Dendritic cell treated with granulocyte-macrophage colony-stimulating factor and Interleukin-4, amounts not matched to agents 40 ng/mL and 50 ng/mL, for 4 days (primary cell): ENCODE measurements around the gene ABLIM2.

Experiments used
- H3K27ac Mint-ChIP-seq: one replicate; pipeline ENCODE4 v1.8.0; 2022; ENCODE audit warnings: mild to moderate bottlenecking, mixed read lengths
- H3K27me3 Mint-ChIP-seq: one replicate; pipeline ENCODE4 v1.8.0; 2022; ENCODE audit warnings: mild to moderate bottlenecking, mixed read lengths
- H3K36me3 Mint-ChIP-seq: one replicate; pipeline ENCODE4 v1.8.0; 2022; ENCODE audit warnings: low read depth, mixed read lengths
- H3K4me1 Mint-ChIP-seq: one replicate; pipeline ENCODE4 v1.8.0; 2022; ENCODE audit warnings: low read depth, mixed read lengths
- H3K4me3 Mint-ChIP-seq: one replicate; pipeline ENCODE4 v1.8.0; 2022; ENCODE audit warnings: mild to moderate bottlenecking, moderate library complexity, mixed read lengths
- H3K9me3 Mint-ChIP-seq: one replicate; pipeline ENCODE4 v1.8.0; 2022; ENCODE audit warnings: mixed read lengths
- intact Hi-C: fragments of 100-400 bp; cut with micrococcal nuclease; formaldehyde crosslinking; loops from one replicate; pipeline ENCODE4 v1.15.0; 2022

The ABLIM2 gene

DNA sequence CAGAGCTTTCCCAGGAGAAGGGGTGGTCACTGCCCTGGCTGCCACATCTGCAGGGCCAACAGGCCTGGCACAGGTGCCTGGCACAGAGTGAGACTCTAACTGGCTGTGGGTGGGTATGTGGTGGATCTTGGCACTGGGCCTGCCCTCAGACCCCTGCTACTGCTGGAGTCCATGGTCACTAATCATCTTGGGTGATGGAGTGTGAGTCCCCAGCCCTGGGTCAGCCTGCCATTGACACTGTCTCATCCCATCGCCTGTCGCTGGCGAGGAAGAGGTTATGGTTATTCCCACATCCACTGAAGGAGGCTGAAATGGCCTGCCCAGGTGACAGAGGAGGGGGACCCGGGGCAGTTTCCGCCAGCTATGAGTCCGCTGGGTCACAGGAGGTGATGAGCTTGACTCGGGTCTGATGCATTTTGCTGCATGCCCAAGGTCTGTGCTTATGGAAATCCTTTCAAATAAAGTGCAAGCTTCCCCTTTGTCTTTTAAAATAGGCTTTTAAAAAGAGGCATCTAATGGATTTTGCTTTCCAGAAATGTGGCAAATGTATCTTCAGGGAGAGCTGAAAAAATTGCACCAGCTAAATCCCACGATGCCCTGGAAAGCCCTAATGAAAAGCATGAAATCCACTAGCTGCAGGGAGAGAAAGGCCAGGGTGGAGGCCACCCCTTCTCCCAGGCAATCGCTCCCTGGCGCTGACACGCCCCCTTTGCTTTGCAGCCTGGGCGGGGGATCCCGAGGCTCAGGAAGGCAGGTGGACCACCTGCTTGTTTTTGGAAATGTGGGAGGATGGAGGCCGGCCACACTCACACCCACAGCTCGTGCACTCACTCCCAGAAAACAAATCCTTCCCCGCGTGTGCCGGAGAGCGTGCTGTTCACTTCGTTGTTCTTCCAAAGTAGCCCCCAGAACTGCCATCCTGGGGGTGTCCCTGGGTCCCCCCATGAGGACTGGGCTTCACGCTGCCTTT is 54.9 kb downstream of the ABLIM2 start:
- H3K9me3 Mint-ChIP-seq: no peaks in the 10 kb centered on the region
- intact Hi-C loops: no loop called here
- no peak overlapping the region for H3K27ac Mint-ChIP-seq
- H3K4me1 Mint-ChIP-seq: no peaks in the 10 kb centered on the region
- no peak overlapping the region for H3K4me3 Mint-ChIP-seq
- no peaks in the 10 kb centered on the region for H3K36me3 Mint-ChIP-seq
- H3K27me3 Mint-ChIP-seq: peaks cover 7% of the 10 kb centered on the region

DNA sequence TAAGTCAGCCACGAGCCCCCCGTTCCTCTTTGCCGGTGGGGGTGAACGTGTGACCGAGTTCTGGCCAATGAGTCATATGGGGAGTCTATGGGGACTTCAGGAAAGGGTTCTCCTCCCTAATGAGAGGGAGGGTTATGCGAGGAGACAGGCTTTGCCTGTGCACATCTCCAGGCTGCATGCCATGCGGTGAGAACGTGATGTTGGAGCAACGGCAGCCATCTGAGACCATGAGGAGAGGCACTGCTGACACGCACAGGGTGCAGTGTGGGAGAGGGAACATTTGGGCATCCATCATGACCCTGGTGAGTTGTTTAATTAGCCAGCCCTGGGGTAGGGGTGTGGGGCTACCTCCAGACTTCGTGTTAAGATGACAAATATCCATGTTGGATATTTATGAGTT is 55.8 kb downstream of the ABLIM2 start:
- Mint-ChIP-seq H3K9me3 (no peaks in the 10 kb centered on the region), H3K27me3 (peaks cover 5% of the 10 kb centered on the region), H3K4me3 (no peak overlapping the region), H3K4me1 (no peaks in the 10 kb centered on the region), H3K36me3 (no peaks in the 10 kb centered on the region), H3K27ac (no peak overlapping the region)
- intact Hi-C loops: no loop called here

DNA sequence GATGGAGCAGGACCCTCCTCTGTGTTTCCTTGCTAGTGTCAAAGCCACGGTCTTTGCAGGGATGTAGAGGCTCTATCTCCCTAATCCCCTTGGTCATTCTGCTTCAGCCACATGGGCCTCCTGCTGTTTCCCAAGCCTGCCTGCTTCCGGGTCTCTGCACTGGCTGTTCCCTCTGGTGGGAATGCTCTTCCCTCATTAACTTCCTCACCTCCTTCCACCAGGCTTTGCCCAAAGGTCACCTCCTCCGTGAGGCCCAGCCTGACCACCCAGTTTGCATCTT is 56.6 kb downstream of the ABLIM2 start:
- H3K9me3 Mint-ChIP-seq: no peaks in the 10 kb centered on the region
- no peaks in the 10 kb centered on the region for H3K36me3 Mint-ChIP-seq

DNA sequence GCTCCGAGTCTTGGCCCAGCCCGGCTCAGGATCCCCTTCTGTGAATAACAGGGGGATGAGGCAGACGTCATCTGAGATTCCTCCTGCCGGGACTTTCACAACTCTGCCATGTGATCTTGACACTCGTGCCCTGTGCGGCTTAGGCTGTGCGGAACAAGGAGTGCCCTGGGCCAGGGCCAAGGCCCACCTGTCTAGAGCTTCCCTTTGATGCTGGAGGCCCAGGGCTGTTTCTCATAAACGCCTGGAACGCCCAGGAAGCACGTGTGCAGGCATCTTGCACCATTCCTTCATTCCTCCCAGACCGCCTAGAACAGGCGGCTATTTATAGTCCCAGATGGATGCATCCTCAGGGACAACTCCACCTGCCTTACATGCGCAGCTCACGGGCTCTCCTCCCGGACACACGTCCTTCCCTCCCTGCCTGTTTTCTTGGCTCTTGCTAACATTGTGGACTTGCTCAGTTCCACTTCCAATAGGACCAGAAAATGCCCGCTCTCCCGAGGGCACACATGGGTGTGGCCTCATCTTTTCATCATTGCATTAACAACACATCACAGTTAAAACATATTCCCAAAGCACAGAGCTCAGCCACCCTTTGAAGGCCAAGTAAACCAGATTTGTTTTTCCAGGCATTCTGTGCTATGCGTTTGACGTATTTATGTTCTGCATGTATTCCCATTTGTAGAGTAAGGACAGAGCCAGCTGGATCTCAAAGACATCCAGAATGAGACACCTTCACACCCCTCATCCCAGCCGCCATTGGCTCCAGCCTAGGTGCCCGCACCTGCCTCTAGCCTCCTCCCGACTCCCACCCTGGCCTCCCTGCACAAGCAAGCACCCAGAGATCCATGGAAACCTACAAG is 57.2 kb downstream of the ABLIM2 start:
- no peaks in the 10 kb centered on the region for H3K36me3 Mint-ChIP-seq
- H3K27me3 Mint-ChIP-seq: peaks cover 5% of the 10 kb centered on the region
- no peaks in the 10 kb centered on the region for H3K4me1 Mint-ChIP-seq
- H3K9me3 Mint-ChIP-seq: no peaks in the 10 kb centered on the region
- intact Hi-C loops: no loop called here
- H3K27ac Mint-ChIP-seq: no peak overlapping the region
- H3K4me3 Mint-ChIP-seq: no peak overlapping the region

More for the DNA sequence above, 56.6 kb downstream of the ABLIM2 start:
- Mint-ChIP-seq H3K4me1 (no peaks in the 10 kb centered on the region), H3K27ac (no peak overlapping the region), H3K4me3 (no peak overlapping the region), H3K27me3 (peaks cover 5% of the 10 kb centered on the region)
- intact Hi-C loops: no loop called here

DNA sequence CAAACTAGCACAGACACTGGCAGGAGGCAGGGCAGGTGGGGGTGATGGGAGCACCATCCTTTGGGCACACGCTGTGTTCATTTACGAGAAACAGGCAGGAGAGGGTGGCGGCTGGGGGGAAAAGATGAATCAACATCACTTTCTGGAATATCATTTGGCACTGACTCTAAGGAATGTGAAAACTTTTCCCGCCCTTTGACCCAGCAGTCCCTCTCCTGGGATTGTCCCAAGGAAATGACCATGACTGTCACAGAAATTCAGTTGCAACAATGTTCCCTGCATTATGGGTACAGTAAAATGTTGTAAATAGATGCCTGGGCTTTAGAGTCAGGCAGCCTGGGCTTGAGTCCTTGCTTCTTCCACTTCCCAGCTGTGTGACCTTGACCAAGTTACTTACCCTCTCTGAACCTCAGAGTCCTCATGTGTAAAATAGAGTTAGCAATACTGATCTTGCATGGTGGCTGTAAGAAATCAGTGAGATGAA is 58.6 kb downstream of the ABLIM2 start:
- H3K27me3 Mint-ChIP-seq: peaks cover 11% of the 10 kb centered on the region
- no peak overlapping the region for H3K27ac Mint-ChIP-seq
- H3K9me3 Mint-ChIP-seq: peaks cover 12% of the 10 kb centered on the region
- intact Hi-C loops: no loop called here
- H3K4me1 Mint-ChIP-seq: no peaks in the 10 kb centered on the region
- no peaks in the 10 kb centered on the region for H3K36me3 Mint-ChIP-seq
- no peak overlapping the region for H3K4me3 Mint-ChIP-seq

DNA sequence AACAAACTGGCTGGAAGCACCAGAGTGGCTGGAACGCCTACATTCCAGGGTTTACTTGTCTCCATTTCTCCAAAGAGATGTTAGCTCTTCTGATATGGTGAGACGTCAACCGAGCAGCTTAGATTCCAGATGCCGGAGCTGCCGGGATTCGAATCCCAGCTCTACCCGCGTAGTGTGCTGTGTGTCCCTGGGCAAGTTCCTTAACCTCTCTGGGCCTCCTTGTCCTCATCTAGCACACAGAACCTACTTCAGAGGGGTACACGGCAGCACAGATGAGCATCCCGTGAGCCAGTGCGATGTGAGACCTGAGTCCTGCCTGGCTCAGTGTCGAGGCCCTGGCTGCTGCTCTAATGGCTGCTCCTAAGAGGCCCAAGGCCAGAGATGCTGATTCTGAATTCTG is 60.1 kb downstream of the ABLIM2 start:
- Mint-ChIP-seq H3K27ac (no peak overlapping the region), H3K4me3 (no peak overlapping the region), H3K9me3 (peaks cover 27% of the 10 kb centered on the region), H3K27me3 (peaks cover 9% of the 10 kb centered on the region), H3K4me1 (no peaks in the 10 kb centered on the region), H3K36me3 (no peaks in the 10 kb centered on the region)
- intact Hi-C loops: no loop called here

DNA sequence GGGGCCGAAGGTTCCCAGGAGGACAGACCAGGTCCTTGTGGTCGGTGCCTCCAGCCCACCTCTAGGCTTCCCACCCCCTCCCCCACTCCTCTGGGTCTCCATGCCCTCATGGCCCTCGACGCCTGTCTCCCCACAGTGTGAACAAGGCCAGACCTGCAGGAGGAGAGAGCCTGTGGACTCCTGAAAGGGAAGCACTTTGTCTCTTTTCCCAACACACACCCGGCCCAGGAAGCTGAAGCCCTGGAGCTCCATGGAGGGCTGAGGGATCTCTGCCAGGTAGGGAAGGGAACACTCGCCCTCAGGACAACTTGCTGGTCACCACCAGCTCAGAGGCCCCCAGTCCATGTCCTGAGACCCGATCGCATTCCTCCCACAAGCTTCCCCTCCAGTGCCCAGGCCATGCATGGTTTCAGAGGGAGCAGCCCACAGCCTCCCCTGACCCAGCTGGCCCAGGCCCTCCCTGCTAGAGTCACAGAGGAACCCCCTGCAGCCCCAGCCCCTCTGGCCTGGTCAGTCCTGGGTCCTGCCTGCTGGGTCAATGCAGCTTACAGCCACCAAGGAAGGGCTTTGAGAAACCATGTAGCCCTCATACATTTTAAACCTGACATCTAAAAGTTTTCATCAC is 60.8 kb downstream of the ABLIM2 start:
- intact Hi-C loops: no loop called here

DNA sequence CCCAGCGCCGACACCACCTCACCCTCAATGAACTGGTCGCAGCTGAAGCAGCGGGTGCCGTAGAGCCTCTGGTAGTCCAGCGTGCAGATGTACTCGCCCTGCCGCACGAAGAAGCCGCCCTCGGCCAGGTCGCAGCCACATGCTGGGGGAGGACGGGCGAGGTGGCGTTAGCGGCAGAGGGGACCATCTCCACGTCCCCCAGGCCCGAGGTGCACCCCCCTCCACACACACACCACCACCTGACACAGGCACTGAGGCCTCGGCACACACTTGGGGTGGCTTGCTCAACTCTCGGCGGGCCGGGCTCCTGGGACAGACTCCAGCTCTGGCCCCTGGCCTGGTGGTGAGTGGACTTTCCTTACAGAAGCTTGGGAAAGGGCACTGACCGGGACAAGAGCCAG is 61.5 kb downstream of the ABLIM2 start:
- H3K4me3 Mint-ChIP-seq: no peak overlapping the region
- peaks cover 40% of the 10 kb centered on the region for H3K9me3 Mint-ChIP-seq
- no peaks in the 10 kb centered on the region for H3K4me1 Mint-ChIP-seq
- intact Hi-C loops: no loop called here
- no peak overlapping the region for H3K27ac Mint-ChIP-seq
- H3K27me3 Mint-ChIP-seq: peaks cover 7% of the 10 kb centered on the region
- no peaks in the 10 kb centered on the region for H3K36me3 Mint-ChIP-seq

More for the DNA sequence above, 60.8 kb downstream of the ABLIM2 start:
- H3K9me3 Mint-ChIP-seq: peaks cover 34% of the 10 kb centered on the region
- H3K4me3 Mint-ChIP-seq: no peak overlapping the region
- peaks cover 9% of the 10 kb centered on the region for H3K27me3 Mint-ChIP-seq
- no peaks in the 10 kb centered on the region for H3K36me3 Mint-ChIP-seq
- H3K4me1 Mint-ChIP-seq: no peaks in the 10 kb centered on the region
- H3K27ac Mint-ChIP-seq: no peak overlapping the region

DNA sequence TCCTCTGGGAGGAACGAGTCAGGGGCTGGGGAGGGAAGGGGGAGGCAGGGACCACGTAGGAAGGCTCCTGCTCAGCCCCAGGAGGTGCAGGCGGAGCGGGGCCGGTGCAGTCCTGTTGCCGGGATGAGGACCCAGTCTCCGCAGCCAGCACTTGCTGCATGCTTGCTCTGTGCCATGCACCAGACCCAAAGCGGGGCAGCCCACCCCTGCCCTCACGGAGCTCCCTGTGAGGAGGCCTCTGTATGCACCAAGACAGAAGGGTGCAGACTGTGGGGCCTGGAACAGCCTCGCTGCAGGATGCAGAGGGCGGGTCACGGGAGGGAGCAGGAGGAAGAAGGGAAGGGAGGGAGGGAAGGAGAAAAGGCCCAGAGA is 61.9 kb downstream of the ABLIM2 start:
- H3K4me3 Mint-ChIP-seq: no peak overlapping the region

DNA sequence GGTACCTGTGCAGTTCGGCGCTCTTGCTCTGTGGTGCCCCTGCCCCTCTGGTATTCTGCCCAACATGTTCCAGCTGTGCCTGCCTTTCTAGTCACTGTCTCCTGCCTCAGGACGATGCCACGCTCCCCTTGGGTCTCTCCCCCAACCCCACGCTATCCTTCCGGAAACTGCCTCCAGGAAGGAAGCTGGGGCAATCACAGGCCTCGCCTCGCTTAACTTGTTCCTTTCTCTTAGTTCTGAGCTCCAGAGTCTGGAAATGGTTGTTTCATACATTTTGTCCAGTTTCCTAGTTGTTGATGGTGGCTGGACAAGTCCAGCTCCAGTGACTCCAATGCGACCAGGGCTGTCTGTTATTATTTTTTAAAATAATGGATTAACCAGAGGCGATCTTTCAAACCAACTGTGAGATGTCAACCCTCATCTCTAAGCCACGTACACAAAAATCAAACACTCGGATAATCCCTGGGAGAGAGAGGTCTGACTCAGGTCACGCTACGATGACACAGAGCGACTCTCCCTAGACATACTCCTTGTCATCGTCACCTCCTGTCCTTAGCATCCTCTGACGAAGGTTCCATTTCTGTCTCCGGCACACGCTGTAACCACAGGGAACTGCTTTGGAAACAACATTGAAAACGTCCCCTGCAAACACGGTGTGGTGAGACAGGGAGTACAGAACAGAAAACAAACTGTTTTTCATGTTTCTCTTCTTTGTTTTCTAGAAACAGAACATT is 62.5 kb downstream of the ABLIM2 start:
- H3K36me3 Mint-ChIP-seq: no peaks in the 10 kb centered on the region
- H3K9me3 Mint-ChIP-seq: peaks cover 41% of the 10 kb centered on the region
- no peak overlapping the region for H3K4me3 Mint-ChIP-seq
- H3K27ac Mint-ChIP-seq: no peak overlapping the region
- intact Hi-C loops: no loop called here
- peaks cover 7% of the 10 kb centered on the region for H3K27me3 Mint-ChIP-seq
- H3K4me1 Mint-ChIP-seq: no peaks in the 10 kb centered on the region

More for the DNA sequence above, 61.9 kb downstream of the ABLIM2 start:
- H3K27ac Mint-ChIP-seq: no peak overlapping the region
- H3K4me1 Mint-ChIP-seq: no peaks in the 10 kb centered on the region
- peaks cover 7% of the 10 kb centered on the region for H3K27me3 Mint-ChIP-seq
- peaks cover 41% of the 10 kb centered on the region for H3K9me3 Mint-ChIP-seq
- intact Hi-C loops: no loop called here
- H3K36me3 Mint-ChIP-seq: no peaks in the 10 kb centered on the region

DNA sequence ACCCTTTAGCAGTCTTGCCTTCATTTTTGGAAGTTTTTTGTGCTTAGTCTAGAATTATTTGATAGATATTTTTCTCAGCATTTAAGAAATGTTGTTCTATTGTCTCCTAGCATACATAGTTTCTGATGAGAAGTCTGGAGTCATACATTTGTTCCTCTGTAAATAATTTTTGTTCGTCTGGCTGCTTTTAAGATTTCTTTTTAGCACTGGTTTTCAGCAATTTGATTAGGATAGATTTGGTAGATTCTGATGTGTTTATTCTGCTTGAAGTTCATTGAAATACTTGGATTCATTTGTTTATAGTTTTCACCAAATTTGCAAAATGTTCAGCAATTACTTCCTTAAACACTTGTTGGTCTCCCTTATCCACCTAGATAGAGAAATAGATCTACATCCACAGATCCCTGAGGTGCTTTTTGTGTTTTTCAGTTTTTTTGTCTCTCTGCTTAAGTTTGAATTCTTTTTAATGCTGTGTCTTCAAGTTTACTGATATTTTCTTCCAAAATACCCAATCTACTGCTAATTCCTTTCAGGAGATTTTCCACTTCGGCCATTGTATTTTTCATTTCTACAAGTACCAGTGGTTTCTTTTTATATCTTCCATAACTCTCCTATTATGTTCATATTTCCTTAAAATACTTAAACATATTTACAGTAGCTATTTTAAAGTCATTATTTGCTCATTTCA is 64.9 kb downstream of the ABLIM2 start:
- peaks cover 41% of the 10 kb centered on the region for H3K9me3 Mint-ChIP-seq
- H3K4me1 Mint-ChIP-seq: no peaks in the 10 kb centered on the region
- intact Hi-C loops: no loop called here
- H3K36me3 Mint-ChIP-seq: no peaks in the 10 kb centered on the region
- no peak overlapping the region for H3K27ac Mint-ChIP-seq
- peaks cover 7% of the 10 kb centered on the region for H3K27me3 Mint-ChIP-seq
- no peak overlapping the region for H3K4me3 Mint-ChIP-seq

DNA sequence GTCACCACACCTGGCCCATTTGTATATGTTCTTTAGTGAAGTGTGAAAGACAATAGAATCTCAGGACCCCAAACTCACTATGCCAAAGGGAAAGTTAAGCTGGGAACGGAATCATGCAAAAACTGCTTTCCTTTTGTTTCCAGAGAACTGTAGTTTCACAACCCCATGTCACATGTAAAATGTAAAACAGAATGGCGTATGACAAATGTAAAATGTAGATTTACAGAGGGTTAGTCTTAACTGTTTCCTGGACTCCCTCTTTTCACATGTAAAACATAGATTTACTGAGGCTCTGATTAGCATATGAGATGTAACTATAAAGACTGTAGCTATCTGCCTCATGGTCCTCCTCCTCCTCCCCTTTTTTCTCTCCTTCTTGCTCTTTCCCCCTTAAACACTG is 66.3 kb downstream of the ABLIM2 start:
- Mint-ChIP-seq H3K9me3 (peaks cover 41% of the 10 kb centered on the region), H3K4me1 (no peaks in the 10 kb centered on the region), H3K4me3 (no peak overlapping the region), H3K27ac (no peak overlapping the region), H3K36me3 (no peaks in the 10 kb centered on the region), H3K27me3 (peaks cover 7% of the 10 kb centered on the region)
- intact Hi-C loops: no loop called here

DNA sequence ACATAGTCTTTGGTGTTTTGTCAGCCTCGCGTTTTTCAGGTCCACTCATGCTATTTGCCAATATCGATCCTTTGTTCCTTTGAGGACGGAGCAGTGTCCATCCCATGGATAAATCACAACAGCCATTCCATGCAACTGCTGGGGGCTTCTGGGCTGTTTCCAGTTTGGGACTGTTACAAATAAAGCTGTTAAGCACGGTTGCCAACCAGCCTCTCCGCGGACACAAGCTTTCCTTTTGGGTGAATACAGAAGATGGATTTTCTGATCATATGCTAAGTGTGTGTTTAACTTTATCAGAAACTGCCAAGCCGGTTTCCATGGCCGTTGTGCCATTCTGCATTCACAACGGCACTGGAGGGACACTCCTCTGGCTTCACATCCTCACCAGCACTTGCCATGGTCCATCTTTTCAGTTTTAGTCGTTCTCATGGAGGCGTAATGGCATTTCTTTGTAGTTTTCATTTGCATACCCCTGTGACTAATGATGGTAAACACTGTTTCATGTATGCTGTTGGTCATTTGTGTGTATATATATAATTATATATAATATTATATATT is 67.8 kb downstream of the ABLIM2 start:
- H3K9me3 Mint-ChIP-seq: peaks cover 36% of the 10 kb centered on the region
- H3K36me3 Mint-ChIP-seq: no peaks in the 10 kb centered on the region
- H3K4me1 Mint-ChIP-seq: no peaks in the 10 kb centered on the region
- intact Hi-C loops: no loop called here
- no peak overlapping the region for H3K27ac Mint-ChIP-seq
- peaks cover 4% of the 10 kb centered on the region for H3K27me3 Mint-ChIP-seq
- H3K4me3 Mint-ChIP-seq: no peak overlapping the region
